ENCODE measurements around the gene ZBTB26. TPM values are rescaled to one million over a fixed set of nuclear protein-coding genes. Genes with fewer than 3 reads are reported as not detected.

Gene ZBTB26, protein sequence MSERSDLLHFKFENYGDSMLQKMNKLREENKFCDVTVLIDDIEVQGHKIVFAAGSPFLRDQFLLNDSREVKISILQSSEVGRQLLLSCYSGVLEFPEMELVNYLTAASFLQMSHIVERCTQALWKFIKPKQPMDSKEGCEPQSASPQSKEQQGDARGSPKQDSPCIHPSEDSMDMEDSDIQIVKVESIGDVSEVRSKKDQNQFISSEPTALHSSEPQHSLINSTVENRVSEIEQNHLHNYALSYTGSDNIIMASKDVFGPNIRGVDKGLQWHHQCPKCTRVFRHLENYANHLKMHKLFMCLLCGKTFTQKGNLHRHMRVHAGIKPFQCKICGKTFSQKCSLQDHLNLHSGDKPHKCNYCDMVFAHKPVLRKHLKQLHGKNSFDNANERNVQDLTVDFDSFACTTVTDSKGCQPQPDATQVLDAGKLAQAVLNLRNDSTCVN
- total RNA-seq, result 1 to 10 TPM; 3.7 to 6.4 (median 4.8) TPM

DNA sequence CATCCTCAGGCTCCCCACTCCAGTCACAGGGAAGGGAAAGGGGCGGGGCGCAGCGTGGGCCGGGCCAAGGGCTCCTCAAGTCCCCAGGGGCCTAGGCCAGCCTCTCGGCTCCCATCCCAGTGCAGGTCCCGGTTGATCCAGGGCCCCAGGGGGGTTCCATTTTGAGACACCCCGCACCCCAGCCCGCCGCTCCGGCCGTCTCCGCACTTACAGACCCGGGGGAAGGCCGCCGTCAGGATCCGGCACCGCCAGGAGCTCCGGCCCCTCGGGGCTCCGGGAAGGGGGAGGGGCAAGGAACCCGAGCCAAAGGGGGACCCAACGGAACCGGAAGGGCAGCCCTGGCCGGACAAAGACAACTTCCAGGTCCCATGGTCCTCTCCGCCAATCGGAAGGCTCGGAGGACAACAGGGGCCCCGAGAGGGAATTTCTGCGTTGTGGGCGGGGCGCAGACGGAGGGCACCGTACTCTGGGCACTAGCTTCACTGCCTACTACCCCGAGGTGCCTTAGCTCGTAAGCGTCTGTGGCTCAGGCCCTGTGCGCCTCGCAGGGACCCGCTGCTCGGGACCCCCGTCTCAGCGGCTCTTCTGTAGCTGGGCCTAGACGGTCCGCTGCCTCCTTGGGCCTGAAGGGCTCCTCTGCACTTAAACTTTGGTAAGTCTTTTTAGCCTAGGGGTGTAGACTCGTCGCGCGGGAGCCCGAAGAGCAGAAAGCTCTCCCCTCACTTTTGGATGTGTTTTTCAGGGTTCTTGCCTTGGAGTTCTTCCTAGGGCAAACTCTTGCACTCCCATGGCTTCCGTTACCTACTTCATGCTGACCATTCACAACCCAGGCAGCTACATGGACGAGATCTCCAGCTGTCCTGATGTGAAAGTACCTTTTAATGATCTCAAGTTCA, at the start of gene ZBTB26:
Gene ZBTB26 (minus strand): TSS at position 287 of the 896 bp plus-strand sequence. CDS start 11,578 bp downstream, outside the sequence.
- TF ChIP-seq, protein P1, sequence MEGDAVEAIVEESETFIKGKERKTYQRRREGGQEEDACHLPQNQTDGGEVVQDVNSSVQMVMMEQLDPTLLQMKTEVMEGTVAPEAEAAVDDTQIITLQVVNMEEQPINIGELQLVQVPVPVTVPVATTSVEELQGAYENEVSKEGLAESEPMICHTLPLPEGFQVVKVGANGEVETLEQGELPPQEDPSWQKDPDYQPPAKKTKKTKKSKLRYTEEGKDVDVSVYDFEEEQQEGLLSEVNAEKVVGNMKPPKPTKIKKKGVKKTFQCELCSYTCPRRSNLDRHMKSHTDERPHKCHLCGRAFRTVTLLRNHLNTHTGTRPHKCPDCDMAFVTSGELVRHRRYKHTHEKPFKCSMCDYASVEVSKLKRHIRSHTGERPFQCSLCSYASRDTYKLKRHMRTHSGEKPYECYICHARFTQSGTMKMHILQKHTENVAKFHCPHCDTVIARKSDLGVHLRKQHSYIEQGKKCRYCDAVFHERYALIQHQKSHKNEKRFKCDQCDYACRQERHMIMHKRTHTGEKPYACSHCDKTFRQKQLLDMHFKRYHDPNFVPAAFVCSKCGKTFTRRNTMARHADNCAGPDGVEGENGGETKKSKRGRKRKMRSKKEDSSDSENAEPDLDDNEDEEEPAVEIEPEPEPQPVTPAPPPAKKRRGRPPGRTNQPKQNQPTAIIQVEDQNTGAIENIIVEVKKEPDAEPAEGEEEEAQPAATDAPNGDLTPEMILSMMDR (IDR thresholded peaks at IDR 0.05), result no peak
- TF ChIP-seq POLR2AphosphoS5 (IDR thresholded peaks at IDR 0.05) (peak in 2 of 3 donors; percentile 8), EP300 (IDR thresholded peaks at IDR 0.05) (no peak), POLR2A (IDR thresholded peaks at IDR 0.05) (no peak)
- DNase-seq (ENCODE audit: low spot score in 2 of 2), result peak; percentile 97
- peaks cover 31% of the 10 kb centered on the region for H3K4me1 ChIP-seq
- H3K9me3 ChIP-seq, result no peaks in the 10 kb centered on the region
- H3K36me3 ChIP-seq, result peaks cover 4% of the 10 kb centered on the region
- under 1% methylated on average over 27 of the region's 51 CpGs for WGBS
- peak within 1 kb of the TSS; percentile 76 for H3K27ac ChIP-seq
- peak within 1 kb of the TSS; percentile 87 for H3K4me3 ChIP-seq
- no peaks in the 10 kb centered on the region for H3K27me3 ChIP-seq

DNA sequence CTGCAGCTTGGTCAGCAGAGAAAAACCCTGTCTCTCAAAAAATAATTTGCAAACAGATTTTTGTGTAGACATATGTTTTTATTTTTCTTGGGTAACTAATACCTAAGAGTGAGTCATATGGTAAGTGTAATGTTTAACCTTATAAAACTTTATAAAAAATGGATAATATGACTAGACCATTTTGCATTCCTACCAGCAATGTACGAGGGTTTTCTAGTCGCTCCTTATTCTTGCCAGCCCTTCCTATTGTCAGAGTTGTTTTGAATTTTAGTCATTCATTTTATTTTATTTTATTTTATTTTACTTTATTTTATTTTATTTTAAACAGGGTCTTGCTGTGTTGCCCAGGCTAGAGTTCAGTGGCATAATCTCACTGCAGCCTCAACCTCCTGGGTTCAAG, 47.3 kb upstream of the ZBTB26 start:
- Histone ChIP-seq H3K4me1 (peaks cover 7% of the 10 kb centered on the region), H3K27me3 (no peaks in the 10 kb centered on the region), H3K27ac (no peak overlapping the region), H3K4me3 (no peak overlapping the region), H3K9me3 (no peaks in the 10 kb centered on the region), H3K36me3 (peaks cover 16% of the 10 kb centered on the region)
- TF ChIP-seq POLR2AphosphoS5 (IDR thresholded peaks at IDR 0.05) (no peak), POLR2A (IDR thresholded peaks at IDR 0.05) (no peak), EP300 (IDR thresholded peaks at IDR 0.05) (no peak)
- TF ChIP-seq, protein P1 (IDR thresholded peaks at IDR 0.05), result no peak
- no peak for DNase-seq (ENCODE audit: low spot score in 2 of 2)
- WGBS, result 92% methylated on average over 2 of the region's 2 CpGs

DNA sequence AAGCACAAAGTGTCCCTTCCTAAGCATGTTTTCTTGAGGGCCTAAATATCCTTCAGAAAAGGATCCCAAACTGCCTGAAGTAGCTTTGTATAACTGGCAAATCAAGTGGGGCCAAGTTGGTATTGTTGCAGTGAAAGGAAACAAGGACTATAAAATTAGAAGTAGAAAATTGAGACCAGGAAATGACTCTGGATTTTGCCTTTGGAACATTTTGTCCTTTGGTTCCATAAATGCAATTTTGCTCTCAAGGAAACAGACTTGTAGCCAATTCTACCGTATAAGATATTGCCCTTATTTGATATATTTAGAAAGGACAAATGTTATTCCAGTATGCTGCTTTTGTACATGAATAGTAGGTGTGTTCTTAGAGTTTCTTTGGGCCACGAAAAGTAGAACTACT, 43.9 kb upstream of the ZBTB26 start:
- no peaks in the 10 kb centered on the region for H3K27me3 ChIP-seq
- peak overlapping the region; percentile 48 for H3K27ac ChIP-seq
- WGBS, result 54% methylated on average over 2 of the region's 2 CpGs

DNA sequence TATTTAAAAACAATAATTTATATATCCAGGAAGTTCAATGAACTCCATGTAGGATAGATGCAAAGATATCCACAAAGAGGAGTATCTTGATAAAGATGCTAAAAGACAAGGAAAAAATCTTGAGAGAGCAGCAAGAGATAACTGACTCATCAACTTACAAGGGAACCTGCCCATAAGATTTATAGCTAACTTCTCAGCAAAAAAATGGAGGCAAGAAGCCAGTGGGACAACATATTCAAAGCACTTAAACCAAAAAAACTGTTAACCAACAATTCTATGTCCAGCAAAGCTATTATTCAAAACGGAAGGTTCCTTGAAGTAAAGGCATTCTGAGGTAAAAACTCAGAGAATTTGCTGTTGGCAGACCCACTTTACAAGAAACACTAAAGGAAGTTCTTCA, 29.8 kb upstream of the ZBTB26 start:
- no peak for DNase-seq (ENCODE audit: low spot score in 2 of 2)
- Histone ChIP-seq H3K4me3 (no peak overlapping the region), H3K4me1 (no peaks in the 10 kb centered on the region), H3K36me3 (peaks cover 28% of the 10 kb centered on the region), H3K9me3 (no peaks in the 10 kb centered on the region), H3K27ac (no peak overlapping the region), H3K27me3 (no peaks in the 10 kb centered on the region)
- no peak for TF ChIP-seq EP300 (IDR thresholded peaks at IDR 0.05)
- TF ChIP-seq, protein P1 (IDR thresholded peaks at IDR 0.05), result no peak
- TF ChIP-seq POLR2AphosphoS5 (IDR thresholded peaks at IDR 0.05), result no peak
- WGBS, result 97% methylated on average over 1 of the region's 1 CpG

More for the DNA sequence above, 43.9 kb upstream of the ZBTB26 start:
- Histone ChIP-seq H3K4me3 (no peak overlapping the region), H3K9me3 (no peaks in the 10 kb centered on the region), H3K36me3 (peaks cover 24% of the 10 kb centered on the region), H3K4me1 (peaks cover 7% of the 10 kb centered on the region)
- DNase-seq (ENCODE audit: low spot score in 2 of 2), result no peak
- TF ChIP-seq POLR2A (IDR thresholded peaks at IDR 0.05), result no peak
- TF ChIP-seq, protein P1 (IDR thresholded peaks at IDR 0.05), result no peak
- no peak for TF ChIP-seq EP300 (IDR thresholded peaks at IDR 0.05)
- no peak for TF ChIP-seq POLR2AphosphoS5 (IDR thresholded peaks at IDR 0.05)

DNA sequence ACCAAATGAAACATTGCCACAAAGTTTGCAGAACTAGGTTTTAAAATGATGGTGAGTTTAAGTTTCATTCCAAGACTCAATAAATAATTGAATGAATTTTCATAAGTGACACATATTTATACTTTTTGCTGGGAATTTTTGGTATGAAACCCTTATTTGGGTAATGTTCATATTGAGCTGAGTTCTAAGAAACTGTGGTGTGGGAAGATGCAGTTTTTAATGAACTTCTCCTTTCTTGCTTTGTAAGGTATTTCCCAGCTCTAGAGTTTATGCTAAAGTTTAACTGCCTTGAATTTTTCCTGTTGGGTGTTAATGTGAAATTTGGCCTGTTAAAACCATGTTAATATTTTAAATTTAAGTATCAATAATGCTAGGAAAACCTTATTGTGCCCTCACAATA, 24.6 kb upstream of the ZBTB26 start:
- Histone ChIP-seq H3K4me1 (peaks cover 16% of the 10 kb centered on the region), H3K36me3 (peaks cover 17% of the 10 kb centered on the region), H3K9me3 (no peaks in the 10 kb centered on the region), H3K27me3 (no peaks in the 10 kb centered on the region), H3K4me3 (no peak overlapping the region), H3K27ac (no peak overlapping the region)
- TF ChIP-seq POLR2AphosphoS5 (IDR thresholded peaks at IDR 0.05) (no peak), POLR2A (IDR thresholded peaks at IDR 0.05) (no peak), EP300 (IDR thresholded peaks at IDR 0.05) (no peak)
- TF ChIP-seq, protein P1 (IDR thresholded peaks at IDR 0.05), result no peak
- no peak for DNase-seq (ENCODE audit: low spot score in 2 of 2)

Data from suprapubic skin (tissue), 4 donors.